Cardiac fibroblast (primary cell): ENCODE results near the gene JUND.

Experiments
- DNase-seq, 2 donors: peaks; one replicate each; pipeline versions ENCODE4 v3.0.0 to v3.0.0-alpha.2; 2010; ENCODE audit warnings: low read depth in 2 of 2
- H3K4me3 ChIP-seq, 2 donors: replicated peaks in 1 of 2; 1 replicate in 1 of 2; 2 replicates in 1 of 2; pipeline ENCODE4 v1.5.1; 2011; ENCODE audit warnings: low read depth in 2 of 2, low read length in 2 of 2, mild to moderate bottlenecking in 2 of 2, moderate library complexity in 1 of 2
- TF ChIP-seq, protein P1 (sequence below): IDR thresholded peaks from one replicate; pipeline ENCODE4 v1.5.1; 2011; ENCODE audit warnings: low read depth, mild to moderate bottlenecking, low read length, inconsistent platforms

The JUND gene

DNA sequence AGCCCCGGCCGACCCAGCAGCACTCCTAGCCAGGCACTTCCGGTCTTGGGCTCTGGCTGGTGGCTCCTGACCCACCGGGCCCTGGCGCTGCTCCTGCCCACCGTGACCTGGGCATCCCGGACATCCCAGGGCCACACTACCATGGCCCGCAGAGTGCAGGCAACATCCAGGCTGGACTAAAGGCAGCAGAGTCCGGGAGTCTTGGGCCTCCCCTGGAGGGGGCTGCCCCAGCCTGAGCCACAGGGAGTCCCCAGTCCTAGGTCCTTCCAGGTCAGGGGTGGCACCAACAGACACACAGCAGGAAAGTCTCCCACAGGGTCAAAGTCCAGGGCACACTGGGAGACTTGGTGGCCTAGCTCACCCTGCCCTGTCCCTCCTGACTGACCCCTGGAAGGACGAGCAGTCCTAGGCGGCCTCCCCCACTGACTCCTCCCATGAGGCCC is 30.7 kb upstream of the JUND start:
- TF ChIP-seq, protein P1, sequence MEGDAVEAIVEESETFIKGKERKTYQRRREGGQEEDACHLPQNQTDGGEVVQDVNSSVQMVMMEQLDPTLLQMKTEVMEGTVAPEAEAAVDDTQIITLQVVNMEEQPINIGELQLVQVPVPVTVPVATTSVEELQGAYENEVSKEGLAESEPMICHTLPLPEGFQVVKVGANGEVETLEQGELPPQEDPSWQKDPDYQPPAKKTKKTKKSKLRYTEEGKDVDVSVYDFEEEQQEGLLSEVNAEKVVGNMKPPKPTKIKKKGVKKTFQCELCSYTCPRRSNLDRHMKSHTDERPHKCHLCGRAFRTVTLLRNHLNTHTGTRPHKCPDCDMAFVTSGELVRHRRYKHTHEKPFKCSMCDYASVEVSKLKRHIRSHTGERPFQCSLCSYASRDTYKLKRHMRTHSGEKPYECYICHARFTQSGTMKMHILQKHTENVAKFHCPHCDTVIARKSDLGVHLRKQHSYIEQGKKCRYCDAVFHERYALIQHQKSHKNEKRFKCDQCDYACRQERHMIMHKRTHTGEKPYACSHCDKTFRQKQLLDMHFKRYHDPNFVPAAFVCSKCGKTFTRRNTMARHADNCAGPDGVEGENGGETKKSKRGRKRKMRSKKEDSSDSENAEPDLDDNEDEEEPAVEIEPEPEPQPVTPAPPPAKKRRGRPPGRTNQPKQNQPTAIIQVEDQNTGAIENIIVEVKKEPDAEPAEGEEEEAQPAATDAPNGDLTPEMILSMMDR, result no peak
- no peak for DNase-seq
- no peak overlapping the region for H3K4me3 ChIP-seq

DNA sequence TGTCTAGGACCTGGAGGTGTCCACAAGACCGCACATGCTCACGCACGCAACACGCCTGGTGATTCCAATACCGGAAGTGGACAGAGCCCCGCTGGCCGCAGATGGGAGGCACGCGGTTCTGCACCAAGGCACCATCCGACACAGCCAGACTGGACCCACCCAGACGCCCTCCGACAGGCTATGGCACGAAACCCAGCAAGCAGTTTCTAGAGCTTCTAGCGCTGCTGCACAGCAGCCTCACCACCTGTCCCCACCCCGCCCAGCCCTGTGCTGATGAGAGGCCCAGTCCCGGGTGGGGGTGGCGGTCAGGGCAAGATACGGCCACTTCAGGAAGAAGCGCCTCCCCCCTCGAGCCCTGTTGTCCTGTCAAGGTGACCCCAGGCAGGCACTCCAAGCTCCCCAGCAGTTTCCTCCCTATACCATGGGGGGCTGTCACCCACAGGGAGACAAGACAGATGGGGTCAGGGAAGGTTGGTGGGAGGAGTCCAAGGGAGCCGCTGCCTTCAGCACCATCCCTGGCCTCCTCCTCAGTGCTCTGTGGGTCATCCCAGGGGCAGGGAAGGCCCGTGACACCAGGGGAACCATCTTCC is 30.2 kb upstream of the JUND start:
- no peak for DNase-seq
- TF ChIP-seq, protein P1, result no peak
- H3K4me3 ChIP-seq, result no peak overlapping the region

DNA sequence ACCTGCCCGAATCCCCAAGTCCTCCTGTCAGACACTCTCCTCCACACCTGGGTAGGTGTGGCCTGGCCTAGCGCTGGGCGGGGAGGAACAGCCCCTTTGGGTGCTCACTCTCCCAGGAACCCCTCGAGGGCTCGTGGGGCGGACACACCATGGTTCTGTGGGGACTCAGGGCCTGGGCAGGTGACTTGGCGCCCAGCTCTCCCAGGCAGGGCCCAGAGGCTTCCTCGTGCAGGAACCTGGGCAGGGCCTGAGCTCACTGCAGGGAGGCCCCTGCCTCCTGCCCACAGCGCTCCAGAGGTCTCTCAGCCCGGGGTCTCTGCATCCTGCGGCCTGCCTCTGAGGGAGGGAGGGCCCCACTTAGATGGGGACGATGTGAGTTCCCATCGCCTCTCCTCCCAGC is 29.5 kb upstream of the JUND start:
- TF ChIP-seq, protein P1, result no peak
- no peak overlapping the region for H3K4me3 ChIP-seq
- DNase-seq, result no peak

DNA sequence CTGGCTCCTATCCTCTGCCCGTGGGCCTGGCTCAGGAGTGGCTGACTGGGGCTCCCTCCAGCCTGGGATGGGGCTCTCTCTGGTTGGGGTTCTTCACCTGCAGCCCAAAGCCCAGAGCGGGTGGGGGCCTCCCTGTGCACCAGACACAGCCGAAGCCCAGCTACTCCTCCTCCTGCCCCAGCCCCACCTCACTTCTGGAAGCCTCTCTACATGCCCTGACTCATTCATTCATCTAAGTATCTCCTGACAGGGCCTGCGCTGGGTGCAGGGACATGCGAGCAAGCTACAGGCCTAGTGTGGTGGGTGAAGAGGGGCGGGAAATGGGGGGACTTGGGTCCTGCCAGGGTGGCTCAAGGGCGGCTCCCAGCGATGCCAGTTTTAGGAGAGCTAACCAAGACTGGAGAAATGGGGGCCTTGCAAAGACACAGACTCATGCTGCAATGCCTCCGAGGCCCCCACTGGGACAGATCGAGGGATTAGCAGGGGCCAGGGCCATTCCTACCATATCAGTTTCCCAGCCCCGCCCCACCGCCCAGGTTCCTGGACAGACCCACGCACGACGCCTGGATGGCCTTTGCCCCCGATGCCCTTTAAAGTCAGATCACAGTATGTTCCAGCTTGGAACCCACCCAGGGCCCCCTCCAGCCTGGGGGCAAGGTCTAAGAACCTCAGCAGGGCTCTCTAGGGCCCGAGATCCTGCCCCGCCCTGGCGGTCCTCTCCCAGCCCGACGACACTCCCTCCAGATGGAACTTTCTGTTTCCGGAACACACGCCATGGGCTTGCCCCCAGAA is 28.9 kb upstream of the JUND start:
- DNase-seq, result no peak
- H3K4me3 ChIP-seq, result no peak overlapping the region
- TF ChIP-seq, protein P1, result no peak

DNA sequence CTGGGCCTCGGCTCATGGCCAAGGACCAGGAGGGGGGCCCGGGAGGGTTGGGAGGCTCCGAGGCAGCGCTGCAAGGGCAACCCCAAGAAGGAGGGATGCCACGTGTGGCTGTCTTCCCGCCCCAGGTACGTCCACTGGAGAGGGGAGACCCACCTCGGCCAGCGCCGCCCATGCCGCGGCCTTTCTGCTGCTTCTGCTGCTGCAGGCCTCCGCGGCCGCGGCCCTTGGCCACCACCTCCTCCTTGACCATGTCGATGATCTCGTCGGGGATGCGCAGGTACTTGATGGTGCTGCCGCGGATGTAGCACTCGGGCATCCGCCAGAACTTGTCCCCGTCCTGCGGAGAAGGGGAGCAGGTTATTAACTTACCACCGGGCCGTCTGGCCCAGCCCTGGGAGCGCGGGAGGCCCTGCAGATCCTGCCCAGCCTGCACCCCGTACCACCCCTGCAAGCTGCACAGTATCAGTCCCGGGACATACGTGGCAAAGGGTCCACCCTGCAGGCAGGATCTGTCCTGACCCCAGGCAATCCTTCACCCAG is 28.2 kb upstream of the JUND start:
- H3K4me3 ChIP-seq, result no peak overlapping the region
- DNase-seq, result no peak
- TF ChIP-seq, protein P1, result no peak

DNA sequence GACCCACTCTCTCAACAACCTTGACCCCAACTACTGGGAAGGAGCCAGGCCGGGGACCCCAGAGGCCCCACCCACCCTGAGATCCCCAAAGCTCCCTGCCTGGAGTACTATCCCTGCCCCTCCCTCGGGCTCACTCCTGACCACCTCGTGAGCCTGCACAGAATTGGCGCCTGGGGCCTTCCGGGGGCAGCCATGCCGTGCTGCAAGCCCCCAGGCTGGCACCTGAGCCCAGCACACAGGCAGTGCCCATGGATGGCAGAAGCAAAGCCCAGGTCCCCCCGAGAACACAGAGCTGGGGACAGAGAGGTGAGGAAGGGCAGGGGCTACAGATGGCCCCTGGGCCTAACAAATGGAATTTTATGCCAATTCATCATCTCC is 27.5 kb upstream of the JUND start:
- no peak overlapping the region for H3K4me3 ChIP-seq
- no peak for DNase-seq
- TF ChIP-seq, protein P1, result no peak
